Astrocyte of the spinal cord (primary cell): ENCODE measurements around the gene TSBP1.
"Not testable (repeated sequence)": the region's sequence is repeated elsewhere in the genome, so short reads cannot be mapped to it uniquely, and the experiment has no call there.

ENCODE experiments used
- DNase-seq: peaks from one replicate; pipeline ENCODE4 v3.0.0; 2011; ENCODE audit warnings: low read depth, low spot score
- H3K4me3 ChIP-seq: 2 replicates; pipeline ENCODE4 v1.5.1; 2011; ENCODE audit warnings: low read depth, mild to moderate bottlenecking, low read length, moderate library complexity
- CTCF ChIP-seq: IDR thresholded peaks from 2 replicates; pipeline ENCODE4 v1.5.1; 2012; ENCODE audit warnings: low read depth, mild to moderate bottlenecking, low read length, inconsistent platforms
- in situ Hi-C: cut with HindIII; loops from 2 replicates; pipeline ENCODE4 v1.10.0; 2017; ENCODE audit warnings: low sequenced_read_pairs

The TSBP1 gene

GRCh38 chr6:32291543-32291942 is 80.2 kb downstream of the TSBP1 start:
- no peak for TF ChIP-seq CTCF
- no peak overlapping the region for H3K4me3 ChIP-seq
- no peak for DNase-seq
- in situ Hi-C loops, result no loop called here

- no peak overlapping the region for H3K4me3 ChIP-seq
- no peak for TF ChIP-seq CTCF
- no peak for DNase-seq
Observed at GRCh38 chr6:32290886-32291450, 80.7 kb downstream of the TSBP1 start.

GRCh38 chr6:32288426-32288825 is 83.3 kb downstream of the TSBP1 start:
- in situ Hi-C loops, result no loop called here
- DNase-seq, result no peak
- H3K4me3 ChIP-seq, result no peak overlapping the region
- no peak for TF ChIP-seq CTCF

More at GRCh38 chr6:32290886-32291450, 80.7 kb downstream of the TSBP1 start:
- in situ Hi-C loops, result no loop called here

- H3K4me3 ChIP-seq, in situ Hi-C loops, DNase-seq: not testable (repeated sequence)
Observed at GRCh38 chr6:32273801-32274577, 97.7 kb downstream of the TSBP1 start.

GRCh38 chr6:32271429-32271828 is 100.3 kb downstream of the TSBP1 start:
- in situ Hi-C loops, result no loop called here
- no peak overlapping the region for H3K4me3 ChIP-seq
- TF ChIP-seq CTCF, result no peak
- no peak for DNase-seq

- DNase-seq, in situ Hi-C loops, H3K4me3 ChIP-seq: not testable (repeated sequence)
Observed at GRCh38 chr6:32268459-32268858, 103.2 kb downstream of the TSBP1 start.

- H3K4me3 ChIP-seq, result no peak overlapping the region
- no peak for DNase-seq
- no peak for TF ChIP-seq CTCF
- in situ Hi-C loops, result no loop called here
Observed at GRCh38 chr6:32267035-32267434, 104.7 kb downstream of the TSBP1 start.

GRCh38 chr6:32257262-32257661 is 114.4 kb downstream of the TSBP1 start:
- H3K4me3 ChIP-seq, in situ Hi-C loops, DNase-seq: not testable (repeated sequence)
